Panc1 (cell line): ENCODE measurements around the gene COL5A1. TPM values are rescaled to one million over a fixed set of nuclear protein-coding genes. Genes with fewer than 3 reads are reported as not detected.

ENCODE experiments used
- ATAC-seq: fragments of 200-7000 bp; cut with Tn5 transposase; 2 replicates; pipeline ENCODE4 v1.9.1; 2020; ENCODE audit warnings: mild to moderate bottlenecking, moderate library complexity
- BruUV-seq: library from RNA; stranded (reverse); fragments of 400-500 nt; replicated peaks from 2 replicates; lab custom pipeline; 2021; lab: Mats Ljungman, UMichigan
- CTCF ChIA-PET: fragments of 300-600 bp; sonication (Branson Sonifier 250); formaldehyde crosslinking; loops from one replicate; lab custom pipeline; 2022; ENCODE audit warnings: antibody characterized with exemption; lab: Charles Lee
- POLR2A ChIA-PET: fragments of 300-600 bp; sonication (Branson Sonifier 250); formaldehyde crosslinking; loops from one replicate; lab custom pipeline; 2022; ENCODE audit warnings: antibody characterized with exemption; lab: Charles Lee
- DNase-seq: peaks from one replicate; pipeline ENCODE4 v3.0.0-alpha.2; 2010; ENCODE audit warnings: low read depth, low spot score
- H3K27ac ChIP-seq: 2 replicates; pipeline ENCODE4 v1.5.1; 2011; ENCODE audit warnings: mild to moderate bottlenecking, low read length, inconsistent platforms
- H3K27me3 ChIP-seq: fragments of 200-500 bp; sonication (Bioruptor generic); 2 replicates; pipeline ENCODE4 v1.6.0; 2014; ENCODE audit warnings: low read length, inconsistent platforms; ENCODE audit not compliant: control insufficient read depth, insufficient read depth
- H3K36me3 ChIP-seq: fragments of 200-500 bp; sonication (Bioruptor generic); 2 replicates; pipeline ENCODE4 v1.5.1; 2014; ENCODE audit warnings: inconsistent platforms, mild to moderate bottlenecking, low read length, moderate library complexity; ENCODE audit not compliant: control insufficient read depth, insufficient read depth
- H3K4me1 ChIP-seq: 2 replicates; pipeline ENCODE4 v1.5.1; 2011; ENCODE audit warnings: inconsistent platforms, mild to moderate bottlenecking, low read length, moderate library complexity; ENCODE audit not compliant: control insufficient read depth, insufficient read depth
- H3K4me3 ChIP-seq, 2 experiments: 2 replicates each; pipeline ENCODE4 v1.5.1; 2011 to 2012; ENCODE audit warnings: low read depth in 2 of 2, low read length in 2 of 2, mild to moderate bottlenecking in 2 of 2, inconsistent platforms in 1 of 2, moderate library complexity in 1 of 2
- H3K9me3 ChIP-seq: fragments of 200-500 bp; sonication (Bioruptor generic); 2 replicates; pipeline ENCODE4 v1.5.1; 2014; ENCODE audit warnings: low read depth, mild to moderate bottlenecking, inconsistent platforms, low read length, moderate library complexity; ENCODE audit not compliant: control insufficient read depth, insufficient read depth
- POLR2AphosphoS5 ChIP-seq: IDR thresholded peaks from 2 replicates; pipeline ENCODE4 v1.6.1; 2012; ENCODE audit warnings: mild to moderate bottlenecking, low read depth, low read length, moderate library complexity
- SIN3A ChIP-seq: IDR thresholded peaks from 2 replicates; pipeline ENCODE4 v1.6.1; 2012; ENCODE audit warnings: low read depth, mild to moderate bottlenecking, low read length, moderate library complexity, borderline replicate concordance; ENCODE audit not compliant: insufficient read depth
- TCF7L2 ChIP-seq: IDR thresholded peaks from 2 replicates; pipeline ENCODE4 v1.6.1; 2011; ENCODE audit warnings: mild to moderate bottlenecking, low read depth, low read length, inconsistent platforms
- in situ Hi-C: cut with HindIII; loops from 2 replicates; pipeline ENCODE4 v1.10.0; 2016; ENCODE audit warnings: low sequenced_read_pairs, low pct_unique_long_range_greater_than_20kb
- intact Hi-C: fragments of 100-400 bp; cut with micrococcal nuclease; formaldehyde crosslinking; loops from one replicate; pipeline ENCODE4 v1.10.0; 2022; ENCODE audit not compliant: unreplicated experiment
- total RNA-seq: library from RNA; stranded (reverse); gene quantifications from one replicate; pipeline ENCODE4 v1.2.1, GENCODE V29; 2021; ENCODE audit not compliant: unreplicated experiment
- TF ChIP-seq, protein P1 (sequence below), 2 experiments: IDR thresholded peaks; 2 replicates each; pipeline ENCODE4 v1.6.1; 2011 to 2012; ENCODE audit warnings: low read depth in 2 of 2, control low read depth in 1 of 2, low read length in 1 of 2, mild to moderate bottlenecking in 1 of 2, moderate library complexity in 1 of 2; ENCODE audit not compliant: insufficient read depth in 1 of 2
- TF ChIP-seq, protein P2 (sequence below): fragments of 450-650 bp; IDR thresholded peaks from 2 replicates; pipeline ENCODE4 v1.5.1; 2017; ENCODE audit warnings: mild to moderate bottlenecking

COL5A1 gene
- total RNA-seq, 1 experiment from 2014 or later, result 5.7 TPM

DNA sequence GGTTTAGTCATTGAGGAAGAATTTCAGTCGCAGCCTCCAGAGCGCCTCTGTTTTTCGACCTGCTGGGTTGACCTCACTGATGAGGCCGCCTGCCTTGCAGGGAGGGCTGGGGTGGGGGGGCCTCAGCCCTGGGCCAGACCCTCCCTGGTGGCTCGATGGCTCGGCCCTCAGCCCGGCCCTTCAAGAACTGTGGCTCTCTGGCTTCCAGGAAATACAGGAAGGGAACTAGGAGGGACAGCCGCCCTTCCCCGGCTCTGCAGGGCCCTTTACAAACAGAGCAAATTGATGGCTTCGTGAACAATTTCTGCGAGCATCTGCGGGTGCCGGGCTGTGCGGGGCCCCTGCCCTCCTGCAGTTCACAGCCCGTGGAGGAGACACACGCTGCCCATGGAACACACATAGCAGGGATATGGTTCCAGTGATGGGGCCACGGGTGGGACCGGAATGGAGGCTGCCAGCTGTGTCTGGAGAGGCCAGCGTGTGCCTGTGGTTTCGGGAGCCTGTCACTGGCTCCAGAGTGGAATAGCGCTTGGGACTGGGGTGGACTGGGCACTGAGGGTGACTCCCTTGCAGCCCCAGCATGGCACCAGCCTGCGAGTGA is 39.6 kb downstream of the COL5A1 start:
- BruUV-seq, result no TSS peak
- CTCF ChIA-PET, result no interaction called here
- no peak for ATAC-seq

DNA sequence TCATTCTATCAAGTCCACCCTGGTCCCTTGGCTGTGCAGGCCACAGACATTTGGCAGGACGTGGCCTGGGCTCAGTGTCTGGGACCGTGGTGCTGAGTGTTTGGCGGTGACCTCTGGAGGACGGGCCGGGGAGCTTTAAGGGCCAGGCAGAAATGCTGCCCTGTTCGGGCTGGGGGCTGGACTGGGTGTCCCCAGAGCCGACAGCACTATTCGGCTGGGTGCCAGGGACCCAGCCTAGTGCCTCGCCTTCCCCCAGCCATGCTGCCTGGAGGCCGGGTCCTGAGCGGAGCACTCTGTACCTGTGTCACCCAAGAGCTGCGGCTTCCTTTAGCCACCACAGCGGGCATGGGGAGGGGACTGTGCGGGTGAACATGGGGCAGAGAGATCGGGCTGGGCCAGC is 40.4 kb downstream of the COL5A1 start:
- intact Hi-C loops (no loop called here), in situ Hi-C loops (no loop called here)
- no peak overlapping the region for H3K27ac ChIP-seq
- H3K36me3 ChIP-seq, result no peaks in the 10 kb centered on the region
- ATAC-seq, result no peak
- H3K4me3 ChIP-seq, result no peak overlapping the region
- no peak for DNase-seq
- ChIA-PET POLR2A (no interaction called here), CTCF (no interaction called here)
- TF ChIP-seq SIN3A (no peak), TCF7L2 (no peak), POLR2AphosphoS5 (no peak)
- TF ChIP-seq, protein P1, sequence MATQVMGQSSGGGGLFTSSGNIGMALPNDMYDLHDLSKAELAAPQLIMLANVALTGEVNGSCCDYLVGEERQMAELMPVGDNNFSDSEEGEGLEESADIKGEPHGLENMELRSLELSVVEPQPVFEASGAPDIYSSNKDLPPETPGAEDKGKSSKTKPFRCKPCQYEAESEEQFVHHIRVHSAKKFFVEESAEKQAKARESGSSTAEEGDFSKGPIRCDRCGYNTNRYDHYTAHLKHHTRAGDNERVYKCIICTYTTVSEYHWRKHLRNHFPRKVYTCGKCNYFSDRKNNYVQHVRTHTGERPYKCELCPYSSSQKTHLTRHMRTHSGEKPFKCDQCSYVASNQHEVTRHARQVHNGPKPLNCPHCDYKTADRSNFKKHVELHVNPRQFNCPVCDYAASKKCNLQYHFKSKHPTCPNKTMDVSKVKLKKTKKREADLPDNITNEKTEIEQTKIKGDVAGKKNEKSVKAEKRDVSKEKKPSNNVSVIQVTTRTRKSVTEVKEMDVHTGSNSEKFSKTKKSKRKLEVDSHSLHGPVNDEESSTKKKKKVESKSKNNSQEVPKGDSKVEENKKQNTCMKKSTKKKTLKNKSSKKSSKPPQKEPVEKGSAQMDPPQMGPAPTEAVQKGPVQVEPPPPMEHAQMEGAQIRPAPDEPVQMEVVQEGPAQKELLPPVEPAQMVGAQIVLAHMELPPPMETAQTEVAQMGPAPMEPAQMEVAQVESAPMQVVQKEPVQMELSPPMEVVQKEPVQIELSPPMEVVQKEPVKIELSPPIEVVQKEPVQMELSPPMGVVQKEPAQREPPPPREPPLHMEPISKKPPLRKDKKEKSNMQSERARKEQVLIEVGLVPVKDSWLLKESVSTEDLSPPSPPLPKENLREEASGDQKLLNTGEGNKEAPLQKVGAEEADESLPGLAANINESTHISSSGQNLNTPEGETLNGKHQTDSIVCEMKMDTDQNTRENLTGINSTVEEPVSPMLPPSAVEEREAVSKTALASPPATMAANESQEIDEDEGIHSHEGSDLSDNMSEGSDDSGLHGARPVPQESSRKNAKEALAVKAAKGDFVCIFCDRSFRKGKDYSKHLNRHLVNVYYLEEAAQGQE (IDR thresholded peaks at IDR 0.05; ENCODE audit: insufficient read depth in 1 of 2, low read depth in 2 of 2, low read length in 1 of 2), result no peak
- TF ChIP-seq, protein P2, sequence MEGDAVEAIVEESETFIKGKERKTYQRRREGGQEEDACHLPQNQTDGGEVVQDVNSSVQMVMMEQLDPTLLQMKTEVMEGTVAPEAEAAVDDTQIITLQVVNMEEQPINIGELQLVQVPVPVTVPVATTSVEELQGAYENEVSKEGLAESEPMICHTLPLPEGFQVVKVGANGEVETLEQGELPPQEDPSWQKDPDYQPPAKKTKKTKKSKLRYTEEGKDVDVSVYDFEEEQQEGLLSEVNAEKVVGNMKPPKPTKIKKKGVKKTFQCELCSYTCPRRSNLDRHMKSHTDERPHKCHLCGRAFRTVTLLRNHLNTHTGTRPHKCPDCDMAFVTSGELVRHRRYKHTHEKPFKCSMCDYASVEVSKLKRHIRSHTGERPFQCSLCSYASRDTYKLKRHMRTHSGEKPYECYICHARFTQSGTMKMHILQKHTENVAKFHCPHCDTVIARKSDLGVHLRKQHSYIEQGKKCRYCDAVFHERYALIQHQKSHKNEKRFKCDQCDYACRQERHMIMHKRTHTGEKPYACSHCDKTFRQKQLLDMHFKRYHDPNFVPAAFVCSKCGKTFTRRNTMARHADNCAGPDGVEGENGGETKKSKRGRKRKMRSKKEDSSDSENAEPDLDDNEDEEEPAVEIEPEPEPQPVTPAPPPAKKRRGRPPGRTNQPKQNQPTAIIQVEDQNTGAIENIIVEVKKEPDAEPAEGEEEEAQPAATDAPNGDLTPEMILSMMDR, result no peak
- H3K4me1 ChIP-seq, result no peaks in the 10 kb centered on the region
- BruUV-seq, result no TSS peak
- no peaks in the 10 kb centered on the region for H3K27me3 ChIP-seq
- no peaks in the 10 kb centered on the region for H3K9me3 ChIP-seq

More for the DNA sequence above, 39.6 kb downstream of the COL5A1 start:
- in situ Hi-C loops, result no loop called here
- intact Hi-C loops, result no loop called here
- Histone ChIP-seq H3K27ac (no peak overlapping the region), H3K9me3 (no peaks in the 10 kb centered on the region), H3K4me1 (no peaks in the 10 kb centered on the region), H3K27me3 (no peaks in the 10 kb centered on the region), H3K4me3 (no peak overlapping the region), H3K36me3 (no peaks in the 10 kb centered on the region)
- POLR2A ChIA-PET, result no interaction called here
- no peak for DNase-seq
- TF ChIP-seq POLR2AphosphoS5 (no peak), TCF7L2 (no peak), SIN3A (no peak)
- TF ChIP-seq, protein P1 (IDR thresholded peaks at IDR 0.05; ENCODE audit: insufficient read depth in 1 of 2, low read depth in 2 of 2, low read length in 1 of 2), result no peak
- TF ChIP-seq, protein P2, result no peak
